CD4-positive, alpha-beta T cell treated with Interleukin-6 for 4 hours (primary cell): ENCODE results near the gene DBR1.

ENCODE experiments used
- DNase-seq: peaks from one replicate; pipeline ENCODE4 v3.0.0-alpha.2; 2020; ENCODE audit warnings: mixed read lengths

DBR1 gene

GRCh38 chr3:138174421-138175131, at the start of gene DBR1:
Gene DBR1 (minus strand): TSS chr3:138174921. CDS start chr3:138174795, 126 bp downstream.
- DNase-seq, result peak; percentile 77

- no peak for DNase-seq
Measured at GRCh38 chr3:138222942-138223287, 48.2 kb upstream of the DBR1 start.

- DNase-seq, result no peak
Measured at GRCh38 chr3:138222131-138222941, 47.6 kb upstream of the DBR1 start.

GRCh38 chr3:138220788-138221187, 46.1 kb upstream of the DBR1 start:
- no peak for DNase-seq

GRCh38 chr3:138220242-138220641, 45.5 kb upstream of the DBR1 start:
- no peak for DNase-seq

GRCh38 chr3:138219255-138219654, 44.5 kb upstream of the DBR1 start:
- DNase-seq, result no peak

- DNase-seq, result no peak
Measured at GRCh38 chr3:138213398-138214085, 38.8 kb upstream of the DBR1 start.

GRCh38 chr3:138210528-138210927, 35.8 kb upstream of the DBR1 start:
- DNase-seq, result no peak

- DNase-seq, result no peak
Measured at GRCh38 chr3:138206196-138206595, 31.5 kb upstream of the DBR1 start.

- no peak for DNase-seq
Measured at GRCh38 chr3:138205527-138205926, 30.8 kb upstream of the DBR1 start.

- no peak for DNase-seq
Measured at GRCh38 chr3:138203938-138204337, 29.2 kb upstream of the DBR1 start.

- DNase-seq, result no peak
Measured at GRCh38 chr3:138202945-138203701, 28.4 kb upstream of the DBR1 start.

- DNase-seq, result no peak
Measured at GRCh38 chr3:138200424-138200823, 25.7 kb upstream of the DBR1 start.

- DNase-seq, result no peak
Measured at GRCh38 chr3:138199851-138200250, 25.1 kb upstream of the DBR1 start.

GRCh38 chr3:138197524-138197923, 22.8 kb upstream of the DBR1 start:
- DNase-seq, result no peak

GRCh38 chr3:138197058-138197457, 22.3 kb upstream of the DBR1 start:
- DNase-seq, result peak; percentile 11

GRCh38 chr3:138196023-138196422, 21.3 kb upstream of the DBR1 start:
- no peak for DNase-seq

- DNase-seq, result no peak
Measured at GRCh38 chr3:138195481-138195880, 20.8 kb upstream of the DBR1 start.

GRCh38 chr3:138188013-138188730, 13.5 kb upstream of the DBR1 start:
- no peak for DNase-seq

- DNase-seq, result peak; percentile 32
Measured at GRCh38 chr3:138187296-138188012, 12.7 kb upstream of the DBR1 start, which contains the start of gene ARMC8. Gene ARMC8 (plus strand): TSS chr3:138187301. CDS start chr3:138187555, 254 bp downstream.

- DNase-seq, result peak; percentile 94
Measured at GRCh38 chr3:138186803-138187295, 12.1 kb upstream of the DBR1 start.
